GM23338 (cell line): Measurements from ENCODE around the gene LYST. TPM values are rescaled to one million over a fixed set of nuclear protein-coding genes. Genes with fewer than 3 reads are reported as not detected.
A peak's percentile ranks its signal among the peaks of the same experiment; 100 is the strongest.

ENCODE experiments used
- ATAC-seq: fragments of 200-7000 bp; cut with Tn5 transposase; 3 replicates; pipeline ENCODE4 v1.9.1; 2020
- DNase-seq: peaks from one replicate; pipeline ENCODE4 v3.0.0-alpha.2; 2015; ENCODE audit warnings: low spot score
- H2AFZ ChIP-seq: fragments of 200-600 bp; sonication (generic); 2 replicates; pipeline ENCODE4 v1.8.0; 2016; ENCODE audit warnings: antibody characterized with exemption, mild to moderate bottlenecking, moderate library complexity
- H3F3A ChIP-seq: fragments of 200-600 bp; sonication (generic); replicated peaks from 2 replicates; pipeline ENCODE4 v1.8.0; 2017; ENCODE audit warnings: antibody characterized with exemption, mixed run types, low read depth
- H3K27ac ChIP-seq: fragments of 200-600 bp; sonication (generic); 2 replicates; pipeline ENCODE4 v1.6.1; 2016; ENCODE audit warnings: low read depth
- H3K27me3 ChIP-seq: fragments of 200-600 bp; sonication (generic); 2 replicates; pipeline ENCODE4 v1.8.0; 2016; ENCODE audit warnings: mild to moderate bottlenecking, mixed run types, moderate library complexity; ENCODE audit not compliant: insufficient read depth
- H3K36me3 ChIP-seq: fragments of 200-600 bp; sonication (generic); 2 replicates; pipeline ENCODE4 v1.8.0; 2016; ENCODE audit warnings: mild to moderate bottlenecking; ENCODE audit not compliant: insufficient read depth
- H3K4me1 ChIP-seq: fragments of 200-600 bp; sonication (generic); 2 replicates; pipeline ENCODE4 v1.8.0; 2016; ENCODE audit warnings: mild to moderate bottlenecking, moderate library complexity; ENCODE audit not compliant: insufficient read depth
- H3K4me2 ChIP-seq: fragments of 200-600 bp; sonication (generic); 2 replicates; pipeline ENCODE4 v1.7.1; 2017; ENCODE audit warnings: mixed run types
- H3K4me3 ChIP-seq: fragments of 200-600 bp; sonication (generic); 2 replicates; pipeline ENCODE4 v1.6.1; 2016; ENCODE audit warnings: mixed run types
- H3K79me2 ChIP-seq: fragments of 200-600 bp; sonication (generic); replicated peaks from 2 replicates; pipeline ENCODE4 v1.8.0; 2017; ENCODE audit warnings: mild to moderate bottlenecking; ENCODE audit not compliant: insufficient read depth
- H3K9me2 ChIP-seq: fragments of 200-600 bp; sonication (generic); 2 replicates; pipeline ENCODE4 v1.8.0; 2017; ENCODE audit not compliant: insufficient read depth
- H4K20me1 ChIP-seq: fragments of 200-600 bp; sonication (generic); replicated peaks from 2 replicates; pipeline ENCODE4 v1.8.0; 2017; ENCODE audit warnings: mild to moderate bottlenecking; ENCODE audit not compliant: insufficient read depth
- H3K27ac Mint-ChIP-seq: 2 replicates; pipeline ENCODE4 v1.8.0; 2020; ENCODE audit warnings: inconsistent platforms, mild to moderate bottlenecking, moderate library complexity, mixed read lengths
- H3K27me3 Mint-ChIP-seq: 3 replicates; pipeline ENCODE4 v1.8.0; 2022; ENCODE audit warnings: low read depth, mild to moderate bottlenecking, moderate library complexity, mixed read lengths, inconsistent platforms; ENCODE audit not compliant: insufficient read depth, poor library complexity
- H3K36me3 Mint-ChIP-seq: 3 replicates; pipeline ENCODE4 v1.8.0; 2021; ENCODE audit warnings: low read depth, mild to moderate bottlenecking, inconsistent platforms, moderate library complexity, mixed read lengths
- H3K4me1 Mint-ChIP-seq: 3 replicates; pipeline ENCODE4 v1.8.0; 2020; ENCODE audit warnings: mild to moderate bottlenecking, inconsistent platforms, mixed read lengths
- H3K4me3 Mint-ChIP-seq: 3 replicates; pipeline ENCODE4 v1.8.0; 2021; ENCODE audit warnings: moderate library complexity, mild to moderate bottlenecking, inconsistent platforms, mixed read lengths
- H3K9me3 Mint-ChIP-seq: 3 replicates; pipeline ENCODE4 v1.8.0; 2020; ENCODE audit warnings: moderate library complexity, mild to moderate bottlenecking, inconsistent platforms, mixed read lengths
- CREB1 ChIP-seq: fragments of 250-450 bp; sonication (Bioruptor Pico); IDR thresholded peaks from 2 replicates; pipeline ENCODE4 v1.5.0; 2020; ENCODE audit warnings: low read depth, mild to moderate bottlenecking, moderate library complexity
- CTCF ChIP-seq, 2 experiments: fragments of 200-600 bp in 1 of 2; sonication (generic) in 1 of 2; conservative IDR thresholded peaks; 2 replicates each; pipeline versions ENCODE4 v1.5.1 to v1.6.1; 2016 to 2017; ENCODE audit warnings: antibody characterized with exemption in 2 of 2, low read depth in 2 of 2, mild to moderate bottlenecking in 2 of 2, moderate library complexity in 1 of 2
- ETS1 ChIP-seq: IDR thresholded peaks from 2 replicates; pipeline ENCODE4 v1.6.1; 2016; ENCODE audit warnings: antibody characterized with exemption
- EZH2 ChIP-seq: fragments of 200-600 bp; sonication (generic); IDR thresholded peaks from one replicate; pipeline ENCODE4 v1.8.0; 2017; ENCODE audit warnings: antibody characterized with exemption, mild to moderate bottlenecking, low read depth; ENCODE audit not compliant: unreplicated experiment
- EZH2phosphoT487 ChIP-seq: fragments of 200-600 bp; sonication (generic); IDR thresholded peaks from one replicate; pipeline ENCODE4 v1.8.1; 2018; ENCODE audit warnings: antibody characterized with exemption; ENCODE audit not compliant: unreplicated experiment
- JUNB ChIP-seq: IDR thresholded peaks from one replicate; pipeline ENCODE4 v1.6.1; 2016; ENCODE audit warnings: antibody characterized with exemption; ENCODE audit not compliant: unreplicated experiment
- NANOG ChIP-seq: IDR thresholded peaks from 2 replicates; pipeline ENCODE4 v1.6.1; 2016; ENCODE audit warnings: antibody characterized with exemption, borderline replicate concordance
- POLR2AphosphoS5 ChIP-seq: IDR thresholded peaks from 2 replicates; pipeline ENCODE4 v1.6.1; 2016; ENCODE audit warnings: antibody characterized with exemption, low read depth
- REST ChIP-seq: IDR thresholded peaks from one replicate; pipeline ENCODE4 v1.6.1; 2018; ENCODE audit warnings: antibody characterized with exemption; ENCODE audit not compliant: unreplicated experiment
- STAT1 ChIP-seq: IDR thresholded peaks from one replicate; pipeline ENCODE4 v1.6.1; 2016; ENCODE audit warnings: antibody characterized with exemption; ENCODE audit not compliant: unreplicated experiment
- ZNF114 ChIP-seq: fragments of 250-450 bp; sonication (Bioruptor Pico); IDR thresholded peaks from 2 replicates; pipeline ENCODE4 v1.5.0; 2020; ENCODE audit warnings: mild to moderate bottlenecking, moderate library complexity
- ZNF331 ChIP-seq: fragments of 250-450 bp; sonication (Bioruptor Pico); IDR thresholded peaks from 2 replicates; pipeline ENCODE4 v1.5.0; 2020; ENCODE audit warnings: low read depth, mild to moderate bottlenecking, moderate library complexity
- ZNF462 ChIP-seq: fragments of 250-450 bp; sonication (Bioruptor Pico); IDR thresholded peaks from 2 replicates; pipeline ENCODE4 v1.5.0; 2020; ENCODE audit warnings: mild to moderate bottlenecking, moderate library complexity
- polyA plus RNA-seq: library from polyadenylated mRNA; unstranded; fragments of >200 nt; fragmentation: Nextera tagmentation; extraction: Ambion mirVana; gene quantifications from 2 replicates; pipeline ENCODE4 v1.2.1, GENCODE V29; 2016
- total RNA-seq: library from RNA; depleted of rRNA; stranded (reverse); fragments of >200 nt; shearing (Covaris generic); gene quantifications from 2 replicates; pipeline ENCODE4 v1.2.3, GENCODE V29; 2014

Gene LYST
- total and polyA plus RNA-seq, 2 experiments from 2014 or later: 0.21 to 1.0 TPM

GRCh38 chr1:235898126-235898525 is 31.4 kb upstream of the LYST start:
- no peaks in the 10 kb centered on the region for H4K20me1 ChIP-seq
- Mint-ChIP-seq H3K27me3 (peaks cover 5% of the 10 kb centered on the region), H3K36me3 (no peaks in the 10 kb centered on the region), H3K9me3 (no peaks in the 10 kb centered on the region; the same call in 2 of the 3 replicates), H3K27ac (no peak overlapping the region), H3K4me3 (no peak overlapping the region), H3K4me1 (peaks cover 15% of the 10 kb centered on the region; the same call in 2 of the 3 replicates)
- H3F3A ChIP-seq: no peaks in the 10 kb centered on the region
- peak overlapping the region; percentile 93 for H2AFZ ChIP-seq
- H3K27ac ChIP-seq: no peak overlapping the region
- H3K79me2 ChIP-seq: no peaks in the 10 kb centered on the region
- H3K27me3 ChIP-seq: no peaks in the 10 kb centered on the region
- H3K4me2 ChIP-seq: no peak overlapping the region
- H3K36me3 ChIP-seq: no peaks in the 10 kb centered on the region
- no peak overlapping the region for H3K4me3 ChIP-seq
- ATAC-seq (no peak), DNase-seq (no peak)
- TF ChIP-seq POLR2AphosphoS5: no peak
- TF ChIP-seq NANOG: no peak
- no peak for TF ChIP-seq ETS1
- TF ChIP-seq ZNF114 (CRISPR knock-in tag): no peak
- no peak for TF ChIP-seq REST
- no peak for TF ChIP-seq ZNF331 (CRISPR knock-in tag)
- no peak for TF ChIP-seq EZH2
- TF ChIP-seq JUNB: no peak
- no peak for TF ChIP-seq CREB1 (CRISPR knock-in tag)
- TF ChIP-seq EZH2phosphoT487: no peak
- no peak for TF ChIP-seq ZNF462 (CRISPR knock-in tag)
- TF ChIP-seq CTCF (conservative IDR thresholded peaks at IDR 0.05; ENCODE audit: low read depth in 2 of 2): no peak
- TF ChIP-seq STAT1: no peak
- H3K4me1 ChIP-seq: no peaks in the 10 kb centered on the region; the same call in 1 of the 2 replicates
- H3K9me2 ChIP-seq: no peaks in the 10 kb centered on the region
